Medulla oblongata (tissue), 1 donor: ENCODE data around the gene CCDC107.
"Not testable (repeated sequence)": the region's sequence is repeated elsewhere in the genome, so short reads cannot be mapped to it uniquely, and the experiment has no call there.

Experiments
- DNase-seq: peaks from one replicate; pipeline ENCODE4 v3.0.0-alpha.2; 2015; ENCODE audit errors: extremely low spot score

The CCDC107 gene

GRCh38 chr9:35637427-35637955 lies 20.6 kb upstream of the CCDC107 start:
- DNase-seq, result not testable (repeated sequence)

GRCh38 chr9:35638751-35639150 lies 19.3 kb upstream of the CCDC107 start:
- DNase-seq, result not testable (repeated sequence)

GRCh38 chr9:35639225-35639624 lies 18.9 kb upstream of the CCDC107 start:
- DNase-seq, result not testable (repeated sequence)

- DNase-seq, result no peak
These were observed 18.5 kb upstream of the CCDC107 start for GRCh38 chr9:35639631-35640030.

- not testable (repeated sequence) for DNase-seq
These were observed 17.7 kb upstream of the CCDC107 start for GRCh38 chr9:35640431-35640830.

GRCh38 chr9:35641478-35641877 lies 16.6 kb upstream of the CCDC107 start:
- not testable (repeated sequence) for DNase-seq

- no peak for DNase-seq
These were observed 15.0 kb upstream of the CCDC107 start for GRCh38 chr9:35643046-35643445.

- DNase-seq, result not testable (repeated sequence)
These were observed 12.4 kb upstream of the CCDC107 start for GRCh38 chr9:35645736-35646135.

GRCh38 chr9:35646153-35646532 lies 11.9 kb upstream of the CCDC107 start:
- peak; percentile 38 for DNase-seq

GRCh38 chr9:35646533-35647265 lies 11.4 kb upstream of the CCDC107 start:
- DNase-seq, result peak; percentile 95

GRCh38 chr9:35649431-35650340 lies 8.4 kb upstream of the CCDC107 start:
- DNase-seq, result peak; percentile 49

GRCh38 chr9:35650341-35651158 lies 7.5 kb upstream of the CCDC107 start, which contains the start of gene SIT1:
SIT1 (minus strand) TSS chr9:35650931; CDS start chr9:35650853, 78 bp downstream.
- no peak for DNase-seq

- no peak for DNase-seq
These were observed 5.9 kb upstream of the CCDC107 start for GRCh38 chr9:35651956-35652828.

GRCh38 chr9:35652829-35653209 lies 5.3 kb upstream of the CCDC107 start:
- no peak for DNase-seq

GRCh38 chr9:35653611-35654010 lies 4.5 kb upstream of the CCDC107 start:
- DNase-seq, result no peak

GRCh38 chr9:35656348-35656747 lies 1.7 kb upstream of the CCDC107 start:
- no peak for DNase-seq

GRCh38 chr9:35656831-35657545 lies 1.1 kb upstream of the CCDC107 start:
- DNase-seq, result no peak

- peak; percentile 99 for DNase-seq
These were observed 451 bp upstream of the CCDC107 start, which contains the start of gene RMRP for GRCh38 chr9:35657546-35658136. RMRP (minus strand) TSS chr9:35658019.

- DNase-seq, result no peak
These were observed 802 bp downstream of the CCDC107 start for GRCh38 chr9:35658968-35659220.

GRCh38 chr9:35659340-35659739 lies 1.2 kb downstream of the CCDC107 start:
- DNase-seq, result no peak
